GM12864 (cell line): Measurements from ENCODE around the gene ESRRA.
A peak's percentile ranks its signal among the peaks of the same experiment; 100 is the strongest.

Experiments used
- DNase-seq: peaks from one replicate; pipeline ENCODE4 v3.0.0-alpha.2; 2011; ENCODE audit warnings: low read depth
- H3K4me3 ChIP-seq: 2 replicates; pipeline ENCODE4 v1.5.1; 2011; ENCODE audit warnings: mild to moderate bottlenecking, low read depth, low read length, control low read depth
- TF ChIP-seq, protein P1 (sequence below): IDR thresholded peaks from 2 replicates; pipeline ENCODE4 v1.5.1; 2011; ENCODE audit warnings: low read depth, mild to moderate bottlenecking, moderate library complexity, low read length, control low read depth, inconsistent platforms; ENCODE audit errors: missing control alignments

ESRRA gene

DNA sequence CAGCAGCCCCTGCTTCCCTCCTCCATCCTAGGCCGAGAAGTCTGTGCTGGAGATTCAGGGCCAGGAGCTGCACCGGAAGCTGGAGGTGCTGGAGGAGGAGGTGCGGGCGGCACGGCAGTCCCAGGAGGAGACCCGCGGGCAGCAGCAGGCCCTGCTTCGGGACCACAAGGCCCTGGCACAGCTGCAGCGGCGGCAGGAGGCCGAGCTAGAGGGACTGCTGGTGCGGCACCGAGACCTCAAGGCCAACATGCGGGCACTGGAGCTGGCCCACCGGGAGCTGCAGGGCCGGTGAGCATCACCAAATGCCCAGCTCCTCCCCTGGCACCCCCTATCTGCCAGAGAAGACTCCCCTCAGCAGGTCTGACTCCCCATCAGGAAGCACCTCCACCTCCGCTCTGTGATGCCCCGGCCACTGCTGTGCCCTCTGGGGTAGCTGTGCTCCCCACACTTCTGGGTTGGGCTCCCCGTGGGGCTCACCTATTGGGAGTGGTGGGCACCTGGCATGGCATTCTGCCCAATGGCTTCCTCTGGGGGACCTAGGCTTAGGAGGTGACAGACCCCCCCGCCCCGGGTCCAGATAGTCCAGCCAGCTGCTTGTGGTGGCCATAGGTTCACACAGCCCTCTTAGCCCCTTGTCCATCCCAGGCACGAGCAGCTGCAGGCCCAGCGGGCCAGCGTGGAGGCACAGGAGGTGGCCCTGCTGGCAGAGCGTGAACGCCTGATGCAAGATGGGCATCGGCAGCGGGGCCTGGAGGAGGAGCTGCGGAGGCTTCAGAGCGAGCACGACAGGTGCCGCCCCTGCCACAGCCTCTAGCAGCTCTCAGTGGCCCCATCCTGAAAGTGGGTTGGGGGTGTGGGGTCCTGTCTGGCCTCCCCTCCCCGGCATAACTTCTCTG lies 47.0 kb downstream of the ESRRA start:
- TF ChIP-seq, protein P1, sequence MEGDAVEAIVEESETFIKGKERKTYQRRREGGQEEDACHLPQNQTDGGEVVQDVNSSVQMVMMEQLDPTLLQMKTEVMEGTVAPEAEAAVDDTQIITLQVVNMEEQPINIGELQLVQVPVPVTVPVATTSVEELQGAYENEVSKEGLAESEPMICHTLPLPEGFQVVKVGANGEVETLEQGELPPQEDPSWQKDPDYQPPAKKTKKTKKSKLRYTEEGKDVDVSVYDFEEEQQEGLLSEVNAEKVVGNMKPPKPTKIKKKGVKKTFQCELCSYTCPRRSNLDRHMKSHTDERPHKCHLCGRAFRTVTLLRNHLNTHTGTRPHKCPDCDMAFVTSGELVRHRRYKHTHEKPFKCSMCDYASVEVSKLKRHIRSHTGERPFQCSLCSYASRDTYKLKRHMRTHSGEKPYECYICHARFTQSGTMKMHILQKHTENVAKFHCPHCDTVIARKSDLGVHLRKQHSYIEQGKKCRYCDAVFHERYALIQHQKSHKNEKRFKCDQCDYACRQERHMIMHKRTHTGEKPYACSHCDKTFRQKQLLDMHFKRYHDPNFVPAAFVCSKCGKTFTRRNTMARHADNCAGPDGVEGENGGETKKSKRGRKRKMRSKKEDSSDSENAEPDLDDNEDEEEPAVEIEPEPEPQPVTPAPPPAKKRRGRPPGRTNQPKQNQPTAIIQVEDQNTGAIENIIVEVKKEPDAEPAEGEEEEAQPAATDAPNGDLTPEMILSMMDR, result no peak
- no peak for DNase-seq
- H3K4me3 ChIP-seq, result no peak overlapping the region

DNA sequence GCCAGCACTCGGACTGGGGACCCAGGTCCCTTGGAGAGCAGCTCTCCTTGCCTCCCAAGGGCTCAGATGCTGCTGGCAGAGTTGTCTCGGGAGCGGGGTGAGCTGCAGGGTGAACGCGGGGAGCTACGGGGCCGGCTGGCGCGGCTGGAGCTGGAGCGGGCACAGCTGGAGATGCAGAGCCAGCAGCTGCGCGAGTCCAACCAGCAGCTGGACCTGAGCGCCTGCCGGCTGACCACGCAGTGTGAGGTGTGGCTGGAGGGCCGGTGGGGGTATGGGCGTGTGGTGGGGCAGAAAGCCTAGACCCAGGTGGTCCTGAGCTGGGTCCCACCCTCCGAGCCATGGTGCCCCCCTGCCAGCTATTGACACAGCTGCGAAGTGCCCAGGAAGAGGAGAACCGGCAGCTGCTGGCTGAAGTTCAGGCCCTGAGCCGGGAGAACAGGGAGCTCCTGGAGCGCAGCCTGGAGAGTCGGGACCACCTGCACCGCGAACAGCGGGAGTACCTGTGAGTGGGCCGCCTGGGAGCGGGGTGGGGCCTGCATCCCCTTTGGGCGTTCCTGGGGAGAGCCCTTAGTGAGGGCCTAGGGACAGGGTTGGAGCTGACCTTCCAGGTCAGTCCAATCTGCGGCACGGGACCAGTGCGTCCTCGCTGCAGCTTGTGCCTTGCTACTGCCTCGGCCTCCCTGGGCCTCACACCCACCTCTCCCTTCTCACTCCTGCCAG lies 47.8 kb downstream of the ESRRA start:
- H3K4me3 ChIP-seq, result no peak overlapping the region
- TF ChIP-seq, protein P1, result no peak
- no peak for DNase-seq

DNA sequence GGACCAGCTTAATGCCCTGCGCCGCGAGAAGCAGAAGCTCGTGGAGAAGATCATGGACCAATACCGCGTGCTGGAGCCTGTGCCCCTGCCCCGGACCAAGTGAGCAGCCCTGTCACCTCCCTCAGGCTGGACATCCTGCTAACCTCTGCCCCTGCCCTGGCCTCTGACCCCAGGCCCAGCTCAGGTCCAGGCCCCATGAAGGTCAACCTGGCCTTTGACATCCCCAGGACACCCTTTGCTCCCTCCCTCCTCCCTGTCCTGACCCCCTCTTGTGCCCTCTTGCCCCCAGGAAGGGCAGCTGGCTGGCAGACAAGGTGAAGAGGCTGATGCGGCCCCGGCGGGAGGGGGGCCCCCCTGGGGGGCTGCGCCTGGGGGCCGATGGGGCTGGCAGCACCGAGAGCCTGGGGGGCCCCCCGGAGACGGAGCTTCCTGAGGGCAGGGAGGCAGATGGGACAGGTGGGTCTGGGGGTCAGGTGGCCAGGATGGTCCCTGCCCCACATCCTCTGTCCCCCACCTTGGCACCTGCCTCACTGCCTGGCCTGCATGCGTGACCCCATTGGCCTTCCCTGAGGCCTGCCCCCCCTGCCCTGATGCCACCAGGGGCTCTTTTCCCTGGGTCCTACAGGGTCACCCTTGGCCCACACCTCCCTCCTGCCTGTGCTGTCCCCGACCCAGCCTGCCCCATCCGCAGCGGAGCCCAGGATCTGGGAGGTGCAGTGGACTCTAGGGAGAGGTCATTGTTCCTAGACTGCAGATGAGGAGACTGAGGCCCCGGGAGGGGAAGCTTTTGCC lies 48.6 kb downstream of the ESRRA start:
- TF ChIP-seq, protein P1, result no peak
- DNase-seq, result no peak
- no peak overlapping the region for H3K4me3 ChIP-seq

DNA sequence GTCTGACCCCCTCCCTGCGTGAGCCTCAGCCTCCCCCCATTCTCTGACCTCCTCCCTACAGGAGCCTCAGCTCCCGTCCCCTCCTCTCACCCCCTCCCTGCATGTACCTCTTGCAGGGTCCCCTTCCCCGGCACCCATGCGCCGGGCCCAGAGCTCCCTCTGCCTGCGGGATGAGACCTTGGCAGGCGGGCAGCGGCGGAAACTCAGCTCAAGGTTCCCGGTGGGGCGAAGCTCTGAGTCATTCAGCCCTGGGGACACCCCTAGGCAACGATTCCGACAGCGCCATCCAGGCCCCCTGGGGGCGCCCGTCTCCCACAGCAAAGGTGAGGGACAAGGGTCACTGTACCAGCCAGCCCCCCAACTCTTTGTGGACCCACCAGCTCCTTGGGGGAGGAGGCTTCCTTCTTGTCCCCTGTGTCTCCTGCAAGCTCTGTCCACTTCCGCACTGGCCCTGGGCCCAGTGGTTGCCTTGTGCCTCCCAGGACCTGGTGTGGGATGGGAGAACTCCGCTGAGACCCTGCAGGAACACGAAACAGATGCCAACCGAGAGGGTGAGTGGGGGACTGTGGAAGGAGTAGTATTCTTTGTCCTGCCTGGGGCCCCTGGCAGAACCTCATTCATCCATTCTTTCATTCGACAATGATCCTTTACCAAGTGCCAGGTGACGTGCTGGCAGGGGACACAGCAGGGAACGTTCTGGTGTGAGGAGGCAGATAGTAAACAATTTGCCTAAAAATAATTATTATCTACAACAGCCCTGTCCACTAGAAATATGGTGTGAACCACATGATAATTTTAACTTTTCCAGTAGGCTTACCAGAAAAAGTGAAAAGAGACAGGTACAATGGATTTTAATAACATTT lies 50.0 kb downstream of the ESRRA start:
- TF ChIP-seq, protein P1, result peak; percentile 38
- no peak for DNase-seq
- no peak overlapping the region for H3K4me3 ChIP-seq

DNA sequence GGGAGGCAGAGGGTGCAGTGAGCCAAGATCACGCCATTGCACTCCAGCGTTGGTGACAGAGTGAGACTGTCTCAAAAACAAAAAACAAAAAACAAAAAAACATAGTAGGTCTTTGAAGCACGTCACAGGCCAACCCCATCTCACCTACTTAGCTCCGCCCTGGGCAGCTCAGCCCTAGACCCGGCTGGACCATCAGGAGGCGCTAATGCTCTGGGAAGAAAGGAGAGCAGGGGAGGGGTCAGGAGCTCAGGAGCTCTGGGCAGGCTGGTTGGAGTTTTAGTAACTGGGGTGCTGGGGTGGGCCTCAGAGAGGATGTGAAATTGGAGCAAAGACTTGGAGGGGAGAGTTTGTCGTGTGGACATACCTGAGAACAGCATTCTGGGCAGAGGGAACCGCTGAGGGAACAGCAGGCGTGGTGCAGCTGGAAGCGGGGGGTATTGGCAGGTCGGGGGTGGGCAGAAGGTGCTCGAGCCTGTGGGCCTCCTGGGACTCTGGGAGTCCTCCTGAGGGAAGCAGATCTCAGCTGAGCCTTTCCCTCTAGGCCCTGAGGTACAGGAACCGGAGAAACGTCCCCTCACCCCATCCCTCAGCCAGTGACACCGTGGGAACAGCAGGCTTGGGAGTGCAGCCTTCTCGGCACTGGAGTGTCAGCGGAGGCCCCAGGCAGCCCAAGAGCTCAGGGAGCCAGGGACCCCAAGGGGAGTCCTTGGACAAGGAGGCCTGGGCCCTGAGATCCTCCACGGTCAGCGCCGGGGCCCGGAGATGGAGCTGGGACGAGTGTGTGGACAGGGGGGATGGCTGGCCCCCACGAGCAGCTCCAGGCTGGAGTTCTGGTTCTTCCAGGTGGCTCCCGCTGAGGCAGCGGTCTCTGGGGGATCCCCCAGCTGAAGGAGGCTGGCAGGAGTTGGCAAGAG lies 51.4 kb downstream of the ESRRA start:
- H3K4me3 ChIP-seq, result no peak overlapping the region
- no peak for DNase-seq
- TF ChIP-seq, protein P1, result peak; percentile 39
